IPS-18a (cell line): ENCODE measurements around the gene PPP1R3E.

Source experiments
- H3K27ac ChIP-seq: one replicate; pipeline ENCODE4 v1.5.1; 2013; ENCODE audit warnings: low read length
- H3K27me3 ChIP-seq: one replicate; pipeline ENCODE4 v1.6.1; 2013; ENCODE audit warnings: mild to moderate bottlenecking, low read length; ENCODE audit not compliant: control insufficient read depth, insufficient read depth
- H3K36me3 ChIP-seq: one replicate; pipeline ENCODE4 v1.6.1; 2013; ENCODE audit warnings: low read depth, low read length; ENCODE audit not compliant: control insufficient read depth
- H3K4me1 ChIP-seq: one replicate; pipeline ENCODE4 v1.6.1; 2013; ENCODE audit warnings: low read depth, low read length; ENCODE audit not compliant: control insufficient read depth
- H3K4me3 ChIP-seq: one replicate; pipeline ENCODE4 v1.5.1; 2013; ENCODE audit warnings: low read length
- H3K9ac ChIP-seq: one replicate; pipeline ENCODE4 v1.6.1; 2013; ENCODE audit warnings: mild to moderate bottlenecking, low read length, moderate library complexity
- H3K9me3 ChIP-seq: one replicate; pipeline ENCODE4 v1.6.1; 2013; ENCODE audit warnings: low read depth, low read length; ENCODE audit not compliant: control insufficient read depth

Gene PPP1R3E

GRCh38 chr14:23320584-23321571 lies 18.2 kb upstream of the PPP1R3E start, which contains the start of gene PABPN1:
Gene PABPN1 (plus strand): TSS chr14:23321457. CDS start chr14:23321470, 13 bp downstream.
- peak within 1 kb of the TSS; percentile 94 for H3K9ac ChIP-seq
- peaks cover 22% of the 10 kb centered on the region for H3K4me1 ChIP-seq
- peaks cover 32% of the 10 kb centered on the region for H3K36me3 ChIP-seq
- peak within 1 kb of the TSS; percentile 87 for H3K4me3 ChIP-seq
- no peaks in the 10 kb centered on the region for H3K27me3 ChIP-seq
- no peaks in the 10 kb centered on the region for H3K9me3 ChIP-seq
- H3K27ac ChIP-seq: peak within 1 kb of the TSS; percentile 98

DNA sequence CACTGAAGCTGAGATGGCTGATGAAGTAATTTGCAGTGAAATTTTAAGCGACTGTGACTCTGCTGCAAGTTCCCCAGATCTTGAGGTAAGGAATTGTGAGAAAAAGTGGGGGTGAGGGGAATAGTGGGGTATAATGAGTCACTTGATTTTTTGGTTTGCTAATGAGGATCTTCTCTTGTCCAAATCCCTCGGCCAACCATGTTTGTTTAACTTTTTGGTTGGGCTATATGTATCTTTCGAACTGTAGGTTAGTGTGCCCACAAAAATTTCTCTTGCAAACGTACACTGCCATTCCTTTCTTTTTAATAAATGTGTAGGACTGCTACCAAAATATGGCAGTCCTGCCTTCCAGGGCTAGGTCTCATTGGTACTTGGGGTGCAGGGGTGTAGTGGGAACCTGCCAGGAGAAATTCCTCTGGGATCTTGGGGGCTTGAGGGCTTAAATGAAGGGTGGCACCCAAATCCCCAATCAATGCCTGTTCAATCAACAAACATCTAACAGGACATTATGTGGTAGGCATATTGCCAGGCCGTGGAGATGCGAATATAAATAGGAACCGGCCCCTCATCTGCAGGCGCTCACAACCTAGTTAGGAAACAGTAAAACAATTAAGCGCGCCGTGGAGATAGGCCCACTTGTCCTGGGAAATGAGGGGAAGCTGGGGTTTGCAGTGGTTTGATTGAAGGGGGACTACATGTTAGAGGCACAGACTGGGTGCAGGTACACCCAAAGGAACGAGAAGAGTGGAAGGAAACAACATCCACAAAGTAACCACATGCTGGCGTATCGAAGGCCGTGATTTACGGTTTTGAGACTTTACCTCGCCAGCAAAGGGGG lies 17.3 kb upstream of the PPP1R3E start:
- Histone ChIP-seq H3K4me1 (peaks cover 22% of the 10 kb centered on the region), H3K27me3 (no peaks in the 10 kb centered on the region), H3K9ac (peak overlapping the region; percentile 68), H3K9me3 (no peaks in the 10 kb centered on the region), H3K27ac (peak overlapping the region; percentile 98), H3K4me3 (peak overlapping the region; percentile 77), H3K36me3 (peaks cover 23% of the 10 kb centered on the region)

- Histone ChIP-seq H3K27me3 (no peaks in the 10 kb centered on the region), H3K9ac (no peak overlapping the region), H3K27ac (no peak overlapping the region), H3K4me3 (no peak overlapping the region), H3K36me3 (no peaks in the 10 kb centered on the region), H3K4me1 (peaks cover 9% of the 10 kb centered on the region), H3K9me3 (no peaks in the 10 kb centered on the region)
Measured at GRCh38 chr14:23316300-23316699, 13.6 kb upstream of the PPP1R3E start.

DNA sequence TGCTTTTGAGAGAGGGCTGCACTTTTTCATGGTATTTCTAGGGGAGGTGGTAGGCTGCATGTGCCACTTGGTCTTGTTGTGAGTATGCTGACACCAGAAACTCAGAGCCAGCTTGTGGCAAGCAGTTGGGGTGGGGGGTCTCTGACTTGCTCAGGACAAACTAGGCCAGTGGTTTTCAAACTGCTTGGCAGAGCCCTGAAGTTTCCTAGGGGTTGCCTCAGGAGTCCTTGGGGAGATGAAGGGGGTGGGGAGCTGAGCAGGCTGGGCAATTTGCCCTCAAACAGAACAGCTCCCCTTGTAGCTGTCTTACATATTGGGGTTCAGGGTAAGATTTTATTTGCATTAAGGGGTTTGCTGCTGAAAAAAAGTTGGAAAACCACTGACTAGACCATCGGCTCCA lies 7.9 kb upstream of the PPP1R3E start:
- Histone ChIP-seq H3K4me3 (no peak overlapping the region), H3K4me1 (peaks cover 11% of the 10 kb centered on the region), H3K9me3 (no peaks in the 10 kb centered on the region), H3K36me3 (peaks cover 4% of the 10 kb centered on the region), H3K27ac (no peak overlapping the region), H3K9ac (no peak overlapping the region), H3K27me3 (no peaks in the 10 kb centered on the region)

- Histone ChIP-seq H3K27ac (no peak overlapping the region), H3K27me3 (peaks cover 5% of the 10 kb centered on the region), H3K4me3 (no peak overlapping the region), H3K36me3 (peaks cover 4% of the 10 kb centered on the region), H3K4me1 (peaks cover 11% of the 10 kb centered on the region), H3K9me3 (no peaks in the 10 kb centered on the region), H3K9ac (no peak overlapping the region)
Measured at GRCh38 chr14:23308721-23309445, 6.2 kb upstream of the PPP1R3E start.

- Histone ChIP-seq H3K9ac (no peak overlapping the region), H3K4me1 (peaks cover 11% of the 10 kb centered on the region), H3K27me3 (peaks cover 15% of the 10 kb centered on the region), H3K9me3 (no peaks in the 10 kb centered on the region), H3K36me3 (peaks cover 4% of the 10 kb centered on the region), H3K27ac (no peak overlapping the region), H3K4me3 (peak overlapping the region; percentile 79)
Measured at GRCh38 chr14:23307687-23308644, 5.3 kb upstream of the PPP1R3E start.

- peak overlapping the region; percentile 61 for H3K9ac ChIP-seq
- H3K9me3 ChIP-seq: no peaks in the 10 kb centered on the region
- H3K27ac ChIP-seq: peak overlapping the region; percentile 3
- H3K27me3 ChIP-seq: peaks cover 15% of the 10 kb centered on the region
- peaks cover 4% of the 10 kb centered on the region for H3K36me3 ChIP-seq
- H3K4me3 ChIP-seq: peak overlapping the region; percentile 79
- peaks cover 11% of the 10 kb centered on the region for H3K4me1 ChIP-seq
Measured at GRCh38 chr14:23307146-23307530, 4.5 kb upstream of the PPP1R3E start.

DNA sequence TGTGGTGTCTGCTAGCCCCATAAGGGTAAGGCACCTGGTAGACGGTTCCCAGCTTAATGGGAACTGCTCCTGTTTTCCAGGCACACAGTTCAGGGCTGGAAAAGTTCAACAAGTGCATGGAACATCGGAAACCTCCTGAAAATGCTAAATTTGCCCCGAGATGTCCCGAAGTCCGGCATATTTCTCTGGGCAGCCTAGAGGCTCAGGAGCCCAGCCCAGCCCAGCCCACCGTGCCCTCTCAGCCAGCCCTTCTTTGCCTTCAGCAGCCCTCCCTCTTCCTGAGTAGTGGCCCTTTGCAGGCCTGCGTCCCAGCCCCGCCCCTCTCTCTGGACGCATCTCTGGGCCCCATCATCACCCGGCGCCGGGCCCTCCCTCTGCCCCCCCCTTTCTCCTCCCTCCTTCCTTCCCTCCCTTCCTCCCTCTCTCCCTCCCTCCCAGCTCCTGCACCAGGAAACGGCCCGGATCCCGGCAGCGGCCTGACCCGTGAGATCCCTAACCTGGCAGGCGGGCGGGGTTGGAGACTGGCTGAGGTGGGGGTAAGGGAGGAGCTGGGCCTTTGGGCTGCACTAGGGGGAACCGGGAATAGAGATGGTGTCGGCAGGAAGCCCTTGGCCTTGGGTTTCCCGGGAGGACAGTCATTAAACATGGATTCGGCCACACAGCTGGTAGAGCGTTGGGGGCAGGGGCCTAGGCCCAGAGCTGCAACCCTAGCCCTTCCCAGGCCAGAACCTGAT lies 3.9 kb upstream of the PPP1R3E start, which contains the start of gene BCL2L2:
BCL2L2 (plus strand) TSS at position 422 of the 734 bp plus-strand sequence. CDS start 935 bp downstream, outside the sequence.
- Histone ChIP-seq H3K36me3 (peaks cover 4% of the 10 kb centered on the region), H3K4me3 (peak within 1 kb of the TSS; percentile 79), H3K27me3 (peaks cover 15% of the 10 kb centered on the region), H3K4me1 (peaks cover 11% of the 10 kb centered on the region), H3K9me3 (no peaks in the 10 kb centered on the region), H3K9ac (peak within 1 kb of the TSS; percentile 64), H3K27ac (peak within 1 kb of the TSS; percentile 3)

- H3K27me3 ChIP-seq: peaks cover 54% of the 10 kb centered on the region
- H3K4me3 ChIP-seq: peak overlapping the region; percentile 76
- no peaks in the 10 kb centered on the region for H3K9me3 ChIP-seq
- H3K9ac ChIP-seq: peak overlapping the region; percentile 57
- peaks cover 11% of the 10 kb centered on the region for H3K4me1 ChIP-seq
- no peaks in the 10 kb centered on the region for H3K36me3 ChIP-seq
- no peak overlapping the region for H3K27ac ChIP-seq
Measured at GRCh38 chr14:23301969-23302289, 730 bp downstream of the PPP1R3E start.
